ENCODE data around the gene TSPAN13. TPM values are rescaled to one million over a fixed set of nuclear protein-coding genes. Genes with fewer than 3 reads are reported as not detected.

The TSPAN13 gene
- total and polyA plus RNA-seq, 2 donors (not counting 1 experiment from before 2014, with no cell fraction given), result 2.5 to 2.8 TPM

- no peaks in the 10 kb centered on the region for H3K36me3 ChIP-seq (ENCODE audit: control insufficient read depth, insufficient read depth, low read length)
- H3K9ac ChIP-seq (ENCODE audit: insufficient read depth, low read length), result no peak overlapping the region
- DNase-seq (ENCODE audit: low read depth in 2 of 2), result peak in 1 of 2 donors; percentile 9
- no peaks in the 10 kb centered on the region for H3K9me3 ChIP-seq (ENCODE audit: control insufficient read depth, insufficient read depth, low read depth, low read length)
- no peak for TF ChIP-seq CTCF (conservative IDR thresholded peaks at IDR 0.05 in 1 of 2, IDR thresholded peaks at IDR 0.05 in 1 of 2; ENCODE audit: low read depth in 1 of 2, low read length in 2 of 2)
- no peak for TF ChIP-seq EZH2 (IDR thresholded peaks at IDR 0.05; ENCODE audit: low read length, missing control alignments)
- no peak overlapping the region for H3K4me2 ChIP-seq (ENCODE audit: extremely low read depth, insufficient read depth, low read length)
- H3K27ac ChIP-seq (ENCODE audit: insufficient read depth, low read length), result no peak overlapping the region
- H2AFZ ChIP-seq (ENCODE audit: low read length), result no peak overlapping the region
- H3K27me3 ChIP-seq (ENCODE audit: control insufficient read depth, insufficient read depth, low read length), result no peaks in the 10 kb centered on the region
- no peaks in the 10 kb centered on the region for H4K20me1 ChIP-seq (ENCODE audit: control insufficient read depth, extremely low read depth, insufficient read depth, low read length)
- H3K79me2 ChIP-seq (ENCODE audit: control insufficient read depth, insufficient read depth, low read length), result no peaks in the 10 kb centered on the region
- no peak overlapping the region for H3K4me3 ChIP-seq (replicated peaks in 1 of 4; ENCODE audit: control extremely low read depth in 1 of 4, insufficient read depth in 1 of 4, low read depth in 3 of 4, low read length in 4 of 4)
- H3K4me1 ChIP-seq (ENCODE audit: control insufficient read depth, extremely low read depth, insufficient read depth, low read length), result no peaks in the 10 kb centered on the region
Observed at GRCh38 chr7:16745645-16746044, 7.9 kb upstream of the TSPAN13 start.

GRCh38 chr7:16747102-16747501 lies 6.5 kb upstream of the TSPAN13 start:
- Histone ChIP-seq H3K79me2 (ENCODE audit: control insufficient read depth, insufficient read depth, low read length) (no peaks in the 10 kb centered on the region), H3K9me3 (ENCODE audit: control insufficient read depth, insufficient read depth, low read depth, low read length) (no peaks in the 10 kb centered on the region), H3K36me3 (ENCODE audit: control insufficient read depth, insufficient read depth, low read length) (no peaks in the 10 kb centered on the region), H3K4me1 (ENCODE audit: control insufficient read depth, extremely low read depth, insufficient read depth, low read length) (no peaks in the 10 kb centered on the region), H4K20me1 (ENCODE audit: control insufficient read depth, extremely low read depth, insufficient read depth, low read length) (no peaks in the 10 kb centered on the region), H3K9ac (ENCODE audit: insufficient read depth, low read length) (no peak overlapping the region), H3K4me2 (ENCODE audit: extremely low read depth, insufficient read depth, low read length) (no peak overlapping the region), H2AFZ (ENCODE audit: low read length) (no peak overlapping the region), H3K27ac (ENCODE audit: insufficient read depth, low read length) (no peak overlapping the region), H3K27me3 (ENCODE audit: control insufficient read depth, insufficient read depth, low read length) (no peaks in the 10 kb centered on the region), H3K4me3 (replicated peaks in 1 of 4; ENCODE audit: control extremely low read depth in 1 of 4, insufficient read depth in 1 of 4, low read depth in 3 of 4, low read length in 4 of 4) (no peak overlapping the region)
- TF ChIP-seq EZH2 (IDR thresholded peaks at IDR 0.05; ENCODE audit: low read length, missing control alignments) (no peak), CTCF (conservative IDR thresholded peaks at IDR 0.05 in 1 of 2, IDR thresholded peaks at IDR 0.05 in 1 of 2; ENCODE audit: low read depth in 1 of 2, low read length in 2 of 2) (no peak)
- peak; percentile 12 to 59 for DNase-seq (ENCODE audit: low read depth in 2 of 2)

GRCh38 chr7:16753932-16754855 lies 639 bp downstream of the TSPAN13 start:
- no peak overlapping the region for H3K27ac ChIP-seq (ENCODE audit: insufficient read depth, low read length)
- H3K4me2 ChIP-seq (ENCODE audit: extremely low read depth, insufficient read depth, low read length), result peak overlapping the region; percentile 90
- H3K27me3 ChIP-seq (ENCODE audit: control insufficient read depth, insufficient read depth, low read length), result no peaks in the 10 kb centered on the region
- H3K4me1 ChIP-seq (ENCODE audit: control insufficient read depth, extremely low read depth, insufficient read depth, low read length), result no peaks in the 10 kb centered on the region
- peak overlapping the region; percentile 88 for H2AFZ ChIP-seq (ENCODE audit: low read length)
- peak overlapping the region; percentile 67 to 80 (median 78) for H3K4me3 ChIP-seq (replicated peaks in 1 of 4; ENCODE audit: control extremely low read depth in 1 of 4, insufficient read depth in 1 of 4, low read depth in 3 of 4, low read length in 4 of 4)
- no peaks in the 10 kb centered on the region for H3K79me2 ChIP-seq (ENCODE audit: control insufficient read depth, insufficient read depth, low read length)
- no peaks in the 10 kb centered on the region for H4K20me1 ChIP-seq (ENCODE audit: control insufficient read depth, extremely low read depth, insufficient read depth, low read length)
- H3K9ac ChIP-seq (ENCODE audit: insufficient read depth, low read length), result peak overlapping the region; percentile 37
- H3K9me3 ChIP-seq (ENCODE audit: control insufficient read depth, insufficient read depth, low read depth, low read length), result no peaks in the 10 kb centered on the region
- no peaks in the 10 kb centered on the region for H3K36me3 ChIP-seq (ENCODE audit: control insufficient read depth, insufficient read depth, low read length)
- DNase-seq (ENCODE audit: low read depth in 2 of 2), result peak; percentile 8 to 53
- no peak for TF ChIP-seq EZH2 (IDR thresholded peaks at IDR 0.05; ENCODE audit: low read length, missing control alignments)
- no peak for TF ChIP-seq CTCF (conservative IDR thresholded peaks at IDR 0.05 in 1 of 2, IDR thresholded peaks at IDR 0.05 in 1 of 2; ENCODE audit: low read depth in 1 of 2, low read length in 2 of 2)
